Fibroblast of mammary gland (primary cell): ENCODE results near the gene SMYD3.

ENCODE experiments used
- DNase-seq: peaks from one replicate; pipeline ENCODE4 v3.0.0-alpha.2; 2010; ENCODE audit warnings: low read depth
- H3K4me3 ChIP-seq: 2 replicates; pipeline ENCODE4 v1.5.1; 2011; ENCODE audit warnings: low read depth, mild to moderate bottlenecking, low read length, moderate library complexity; ENCODE audit not compliant: control insufficient read depth
- TF ChIP-seq, protein P1 (sequence below): conservative IDR thresholded peaks from 2 replicates; pipeline ENCODE4 v1.5.1; 2011; ENCODE audit warnings: low read depth, low read length, inconsistent platforms; ENCODE audit not compliant: control insufficient read depth, insufficient read depth

SMYD3 gene

DNA sequence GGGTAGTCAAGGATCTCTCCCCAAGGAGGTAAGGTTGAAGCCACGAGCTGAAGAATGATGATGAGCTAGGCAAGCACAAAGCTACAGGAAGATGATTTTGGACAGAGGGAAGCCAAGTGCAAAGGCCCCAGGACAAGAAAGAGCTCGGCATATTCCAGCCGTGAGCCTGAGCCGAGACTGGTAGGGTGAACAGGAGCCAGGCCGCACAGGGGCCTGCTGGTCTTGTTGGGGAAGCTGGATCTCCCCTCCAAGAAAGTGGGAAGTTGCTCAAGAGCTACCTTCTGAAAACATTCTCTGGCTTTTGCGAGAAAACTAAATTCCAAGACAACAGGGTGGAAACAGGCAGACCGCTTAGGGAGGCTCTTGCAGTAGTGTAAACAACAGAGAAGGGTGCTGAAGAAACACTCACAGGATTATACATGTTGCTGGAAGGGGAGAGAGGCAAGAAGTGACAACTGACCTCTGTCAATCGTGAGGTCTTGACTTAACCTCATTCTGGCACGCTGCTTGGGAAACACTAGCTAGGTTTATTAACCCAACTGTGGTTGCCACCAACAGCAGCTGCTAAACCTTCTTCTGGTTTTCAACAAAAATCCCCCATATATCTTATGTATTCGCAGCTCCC lies 625.2 kb downstream of the SMYD3 start:
- TF ChIP-seq, protein P1, sequence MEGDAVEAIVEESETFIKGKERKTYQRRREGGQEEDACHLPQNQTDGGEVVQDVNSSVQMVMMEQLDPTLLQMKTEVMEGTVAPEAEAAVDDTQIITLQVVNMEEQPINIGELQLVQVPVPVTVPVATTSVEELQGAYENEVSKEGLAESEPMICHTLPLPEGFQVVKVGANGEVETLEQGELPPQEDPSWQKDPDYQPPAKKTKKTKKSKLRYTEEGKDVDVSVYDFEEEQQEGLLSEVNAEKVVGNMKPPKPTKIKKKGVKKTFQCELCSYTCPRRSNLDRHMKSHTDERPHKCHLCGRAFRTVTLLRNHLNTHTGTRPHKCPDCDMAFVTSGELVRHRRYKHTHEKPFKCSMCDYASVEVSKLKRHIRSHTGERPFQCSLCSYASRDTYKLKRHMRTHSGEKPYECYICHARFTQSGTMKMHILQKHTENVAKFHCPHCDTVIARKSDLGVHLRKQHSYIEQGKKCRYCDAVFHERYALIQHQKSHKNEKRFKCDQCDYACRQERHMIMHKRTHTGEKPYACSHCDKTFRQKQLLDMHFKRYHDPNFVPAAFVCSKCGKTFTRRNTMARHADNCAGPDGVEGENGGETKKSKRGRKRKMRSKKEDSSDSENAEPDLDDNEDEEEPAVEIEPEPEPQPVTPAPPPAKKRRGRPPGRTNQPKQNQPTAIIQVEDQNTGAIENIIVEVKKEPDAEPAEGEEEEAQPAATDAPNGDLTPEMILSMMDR = no peak
- no peak overlapping the region for H3K4me3 ChIP-seq
- no peak for DNase-seq

DNA sequence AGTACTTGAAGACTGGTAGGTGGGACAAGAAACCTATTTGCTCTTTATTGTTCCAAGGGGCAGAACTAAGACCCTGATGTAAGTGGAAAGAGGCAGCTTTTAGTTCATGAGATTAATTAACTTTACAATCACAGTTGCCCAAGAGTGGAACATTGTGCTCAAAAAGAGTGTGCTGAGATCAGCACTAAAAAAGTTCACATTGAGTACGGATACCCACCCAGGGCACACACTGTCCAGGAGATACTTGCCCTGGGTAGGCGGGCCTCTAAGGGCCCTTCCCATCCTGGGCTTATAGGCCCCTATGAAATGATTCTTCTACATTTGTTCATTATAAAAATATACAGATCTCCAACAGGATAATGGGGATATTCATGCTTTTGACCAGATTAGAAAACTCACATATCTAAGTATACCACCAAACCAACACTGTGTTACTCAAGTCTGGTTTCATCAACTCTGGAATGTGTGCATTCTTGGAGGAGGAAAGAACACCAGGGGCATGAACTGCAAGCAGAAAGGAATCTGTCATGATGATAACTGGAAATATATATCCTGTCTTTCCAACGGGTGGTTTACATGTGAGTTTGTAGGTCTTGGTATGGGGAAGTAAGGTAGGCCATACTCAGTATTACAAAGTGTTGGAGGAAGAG lies 626.2 kb downstream of the SMYD3 start:
- TF ChIP-seq, protein P1 = no peak
- peak; percentile 73 for DNase-seq

DNA sequence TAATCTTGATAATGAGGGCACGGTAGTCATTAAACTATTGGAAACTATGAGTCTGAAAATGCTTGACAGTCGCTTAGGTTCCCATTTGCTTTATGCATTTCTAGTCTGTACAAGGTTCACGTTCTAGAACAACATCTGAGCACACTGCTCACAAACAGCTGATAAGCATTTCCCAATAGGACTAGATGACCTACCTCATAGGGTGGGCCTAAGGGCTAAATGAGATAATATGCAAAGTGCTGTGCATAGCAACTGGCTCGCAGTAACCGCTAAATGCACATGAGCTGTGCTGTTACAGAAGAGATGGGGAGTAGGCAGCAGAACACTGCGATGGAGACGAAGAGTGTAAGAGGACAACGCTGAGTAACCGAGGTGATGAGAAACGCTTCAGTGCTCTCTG lies 628.0 kb downstream of the SMYD3 start:
- DNase-seq = no peak
- TF ChIP-seq, protein P1 = no peak
- no peak overlapping the region for H3K4me3 ChIP-seq

More for the DNA sequence above, 626.2 kb downstream of the SMYD3 start:
- no peak overlapping the region for H3K4me3 ChIP-seq

DNA sequence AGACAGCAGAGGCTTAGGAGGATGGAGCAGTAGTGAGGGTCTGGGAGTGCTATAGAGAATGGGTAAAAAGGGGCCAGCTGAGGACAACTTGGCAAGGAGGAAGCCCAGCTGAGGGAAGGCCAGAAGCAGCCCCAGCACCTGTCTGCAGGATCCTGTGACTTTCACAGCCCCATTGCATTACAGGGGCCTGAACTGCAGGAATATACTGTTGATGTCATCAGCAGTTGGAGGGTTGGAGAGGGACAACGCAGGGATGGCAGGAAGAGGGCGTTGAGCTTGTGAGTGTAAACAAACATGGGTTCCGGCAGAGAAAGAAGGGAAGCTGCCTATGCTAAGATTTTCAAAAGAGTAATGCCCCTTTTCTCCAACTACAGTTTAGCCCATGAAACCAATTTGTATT lies 628.5 kb downstream of the SMYD3 start:
- TF ChIP-seq, protein P1 = no peak
- no peak for DNase-seq
- H3K4me3 ChIP-seq = no peak overlapping the region

DNA sequence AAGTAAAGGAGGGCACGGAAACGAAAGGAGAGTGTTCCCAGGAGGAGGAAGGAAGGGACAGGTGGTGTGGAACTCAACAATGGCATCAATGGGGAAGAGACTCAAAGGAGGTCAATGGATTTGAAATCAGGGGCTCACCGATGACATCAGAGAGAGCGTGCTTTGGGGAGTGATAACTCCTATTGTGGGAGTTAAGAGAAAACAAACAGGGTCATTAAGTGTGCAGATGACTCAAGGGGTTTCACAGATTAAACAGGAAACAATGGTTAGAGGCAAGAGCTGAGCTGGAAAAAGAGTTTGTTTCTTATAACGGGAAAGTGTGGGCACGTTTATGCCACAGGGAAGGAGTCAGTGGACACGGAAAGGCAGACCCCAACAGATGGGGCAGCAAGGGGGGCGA lies 629.1 kb downstream of the SMYD3 start:
- no peak overlapping the region for H3K4me3 ChIP-seq
- TF ChIP-seq, protein P1 = no peak
- DNase-seq = no peak

DNA sequence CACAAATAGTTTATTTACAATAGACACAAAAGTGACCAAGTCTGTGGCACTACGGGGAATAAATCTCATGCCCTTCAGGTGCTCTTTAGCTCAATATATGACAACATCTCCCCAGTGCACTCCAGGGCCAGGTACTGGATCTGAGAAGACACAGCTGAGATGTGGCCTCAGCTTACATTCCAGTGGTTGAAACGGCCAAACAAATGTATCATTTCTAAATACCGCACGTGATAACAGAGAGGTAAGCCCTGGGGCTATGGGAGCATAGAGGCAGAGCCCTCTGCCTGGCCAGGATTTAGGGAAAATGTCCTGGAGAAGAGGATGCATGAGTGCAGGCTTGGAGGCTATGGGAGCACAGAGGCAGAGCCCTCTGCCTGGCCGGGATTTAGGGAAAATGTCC lies 630.5 kb downstream of the SMYD3 start:
- no peak for DNase-seq
- no peak overlapping the region for H3K4me3 ChIP-seq
- TF ChIP-seq, protein P1 = no peak
